GM18526 (cell line): ENCODE data around the gene RPL3.
A peak's percentile ranks its signal among the peaks of the same experiment; 100 is the strongest.

ENCODE experiments used
- POLR2A ChIP-seq: IDR thresholded peaks from 3 replicates; pipeline ENCODE4 v1.6.1; 2011; ENCODE audit not compliant: insufficient read length; ENCODE audit errors: extremely low read depth

Gene RPL3

DNA sequence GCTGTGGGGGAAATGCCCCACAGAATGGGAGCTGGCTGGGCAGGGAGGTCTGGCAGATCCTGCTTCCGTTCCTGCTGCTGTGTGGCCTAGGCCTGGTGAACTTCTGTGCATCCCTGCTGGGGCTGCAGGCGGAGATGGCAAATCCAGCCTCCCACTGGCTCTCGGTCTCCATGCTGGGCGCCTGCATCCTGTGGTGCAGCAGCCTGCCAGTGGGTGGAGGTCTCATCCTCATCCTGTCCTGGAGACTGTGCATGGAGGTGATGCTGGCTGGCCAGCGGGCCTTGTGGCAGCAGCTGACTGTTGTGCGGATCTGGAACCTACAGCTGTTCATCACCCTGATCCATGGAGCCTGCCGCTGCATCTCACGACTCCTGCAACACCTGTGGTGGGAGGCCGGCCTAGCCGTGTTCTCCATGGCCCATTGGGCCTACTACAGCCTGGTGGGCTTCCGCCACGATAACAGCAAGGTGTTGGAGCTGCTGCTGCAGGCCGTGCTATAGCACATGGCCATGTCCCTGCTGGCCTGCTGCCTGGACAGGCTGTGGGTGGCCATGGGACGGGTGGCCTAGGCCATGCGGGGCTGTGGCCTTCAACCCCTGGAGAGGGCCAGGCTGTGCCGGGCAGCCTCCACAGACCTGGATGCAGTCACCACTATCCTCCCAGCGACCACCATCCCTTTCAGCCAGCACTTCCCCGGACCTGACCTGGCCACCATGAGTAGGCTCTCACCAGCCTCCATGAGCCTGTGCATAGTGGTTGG, 8.8 kb upstream of the RPL3 start:
- TF ChIP-seq POLR2A: no peak

GRCh38 chr22:39325392-39325932, 6.0 kb upstream of the RPL3 start:
- no peak for TF ChIP-seq POLR2A

GRCh38 chr22:39318507-39319283, 728 bp downstream of the RPL3 start:
- TF ChIP-seq POLR2A: no peak

DNA sequence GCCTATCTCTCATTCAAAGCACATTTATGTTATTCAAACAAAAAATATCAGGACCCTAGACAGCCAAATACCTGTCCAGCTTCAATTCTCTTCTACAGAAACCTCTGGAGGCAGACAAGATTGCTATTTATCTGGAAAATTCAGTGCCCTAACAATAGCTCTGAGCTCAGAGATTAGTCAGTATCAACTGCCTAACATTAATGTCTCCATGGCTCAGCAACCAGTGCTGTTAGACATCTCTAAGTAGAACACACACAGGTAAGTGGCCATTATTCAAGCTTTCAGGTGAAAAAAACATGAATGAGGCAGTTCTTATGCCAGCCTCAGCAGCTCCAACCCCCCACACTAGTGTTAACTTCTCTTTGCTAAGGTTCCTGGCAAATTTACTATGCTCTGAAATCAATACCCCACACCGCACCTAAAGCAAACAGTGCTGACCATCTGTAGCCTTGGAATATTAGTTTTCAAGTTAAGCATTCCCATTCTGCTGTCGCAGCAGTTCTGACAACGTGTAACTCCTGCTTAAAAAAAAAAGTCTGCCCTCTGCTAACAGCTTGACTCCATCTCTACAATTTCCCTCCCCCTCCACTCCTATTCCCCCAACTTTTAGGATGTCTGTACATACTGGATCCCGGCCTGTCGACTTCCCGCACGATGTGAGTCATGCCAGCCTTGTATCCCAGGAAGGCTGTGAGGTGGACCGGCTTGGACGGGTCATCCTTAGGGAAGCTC, 1.5 kb downstream of the RPL3 start:
- TF ChIP-seq POLR2A: no peak

- TF ChIP-seq POLR2A: no peak
Observed at GRCh38 chr22:39317084-39317774, 2.2 kb downstream of the RPL3 start.

DNA sequence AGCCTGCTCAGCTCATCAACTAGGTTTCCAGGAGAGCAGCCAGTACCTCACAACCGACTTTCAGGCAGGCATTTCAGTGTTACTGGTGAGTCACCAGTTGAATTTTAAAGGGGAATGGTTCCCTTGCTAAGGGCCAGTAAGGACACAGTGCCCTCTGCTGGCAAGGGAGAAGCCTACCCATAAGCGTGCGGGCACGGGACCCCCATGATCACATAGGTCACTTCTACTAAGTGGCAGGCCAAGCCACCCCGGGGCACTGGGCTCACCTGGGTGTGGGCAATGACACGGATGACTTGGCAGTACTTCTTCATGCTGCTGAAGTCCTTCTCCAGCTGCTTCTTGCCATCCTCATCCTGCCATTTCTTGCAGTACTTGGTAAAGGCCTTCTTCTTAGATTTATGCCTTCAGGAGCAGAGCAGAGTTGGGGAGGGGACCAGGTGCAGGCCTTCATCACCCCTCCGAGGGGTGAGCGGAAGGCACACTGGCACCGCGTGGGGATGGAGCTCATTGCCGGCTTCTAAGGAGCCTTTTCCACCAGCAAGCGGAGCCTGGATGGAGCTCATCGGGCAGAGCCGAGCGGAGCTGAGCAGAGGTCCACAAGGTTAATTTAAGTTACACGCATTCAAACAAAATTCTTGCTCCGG, 2.9 kb downstream of the RPL3 start:
- no peak for TF ChIP-seq POLR2A

DNA sequence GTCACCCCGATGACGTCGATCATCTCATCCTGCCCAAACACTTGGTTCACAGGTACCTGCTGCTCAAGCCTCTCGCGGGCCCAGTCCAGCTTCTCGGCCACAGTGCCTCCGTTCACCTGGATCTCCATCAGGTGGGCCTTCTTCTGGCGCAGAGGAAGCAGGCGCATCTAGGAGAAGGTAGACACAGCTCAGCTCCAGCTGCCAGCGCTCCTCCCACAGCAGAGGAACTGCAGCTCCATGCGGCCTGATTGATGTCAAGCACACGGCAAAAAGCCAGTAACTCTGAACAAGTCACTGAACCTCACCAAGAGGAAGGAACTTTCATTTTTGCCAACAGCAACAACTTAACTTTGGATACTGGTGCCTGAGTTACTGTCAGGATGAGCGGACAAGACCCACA, 4.0 kb downstream of the RPL3 start:
- TF ChIP-seq POLR2A: no peak

DNA sequence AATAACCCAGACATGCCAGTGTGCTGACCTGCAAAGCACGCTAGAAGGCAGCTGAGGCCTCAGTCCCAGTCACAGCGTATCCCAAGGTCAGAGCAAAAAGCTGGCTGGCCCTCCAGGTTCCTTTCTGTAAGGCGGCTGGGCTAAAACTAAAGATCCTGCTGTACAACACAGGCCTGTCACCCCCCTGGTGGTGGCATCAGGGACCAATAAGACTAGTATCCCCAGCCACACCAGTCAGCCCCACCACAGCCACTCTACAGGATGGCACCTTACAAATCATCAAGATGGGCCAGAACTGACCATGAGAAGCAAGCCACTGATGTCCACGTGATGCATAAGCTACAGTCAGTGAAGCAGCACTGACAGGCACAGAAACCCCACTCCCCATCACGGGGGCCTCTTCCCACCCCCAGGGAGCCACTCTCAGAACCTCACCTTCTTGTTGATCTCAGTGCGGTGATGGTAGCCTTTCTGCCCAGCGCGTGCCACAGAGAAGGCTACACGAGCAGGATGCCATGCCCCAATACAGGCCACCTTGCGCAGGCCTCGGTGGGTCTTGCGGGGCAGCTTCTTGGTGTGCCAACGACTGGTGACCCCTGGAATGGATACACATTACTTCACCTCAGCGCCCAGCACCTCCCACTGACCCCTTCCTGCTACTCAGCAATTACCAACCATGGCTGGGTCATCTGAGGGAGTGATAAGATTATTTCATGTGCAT, 5.0 kb downstream of the RPL3 start:
- TF ChIP-seq POLR2A: peak; percentile 18

DNA sequence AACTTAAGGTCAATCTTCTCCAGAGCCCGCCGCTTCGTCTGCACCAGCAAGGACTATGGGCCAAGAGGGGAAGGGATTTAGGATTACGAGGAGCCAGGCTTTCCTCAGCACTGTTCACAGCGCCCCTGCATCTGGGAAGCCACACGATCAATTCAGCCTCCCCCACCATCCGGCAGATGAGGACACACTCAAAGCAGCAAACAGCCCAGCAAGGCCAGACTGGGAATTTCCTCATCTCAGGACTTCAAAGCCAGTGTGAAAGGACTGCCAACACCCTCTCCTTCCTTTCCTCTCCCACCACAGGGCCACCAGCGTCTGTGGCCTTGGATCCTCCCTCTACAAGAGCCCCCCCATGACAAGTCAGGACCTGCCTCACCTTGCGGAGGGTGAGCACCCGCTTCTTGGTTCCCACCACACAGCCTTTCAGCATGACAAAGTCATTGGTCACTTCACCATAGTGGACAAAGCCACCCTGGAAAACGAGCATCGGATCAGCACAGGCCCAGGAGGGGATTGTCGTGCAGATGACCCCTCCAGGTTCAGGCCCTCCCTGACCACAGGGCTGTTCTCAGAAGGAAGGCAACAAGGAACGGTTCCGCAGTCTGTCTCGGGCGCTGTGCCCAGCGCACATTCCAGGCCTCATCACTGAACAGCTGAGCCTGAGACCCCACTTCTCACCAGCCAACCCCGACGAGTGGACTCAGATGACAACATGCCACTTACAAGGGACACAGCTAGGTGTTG, 6.0 kb downstream of the RPL3 start:
- TF ChIP-seq POLR2A: no peak

- no peak for TF ChIP-seq POLR2A
Observed at GRCh38 chr22:39312410-39312809, 7.0 kb downstream of the RPL3 start.

DNA sequence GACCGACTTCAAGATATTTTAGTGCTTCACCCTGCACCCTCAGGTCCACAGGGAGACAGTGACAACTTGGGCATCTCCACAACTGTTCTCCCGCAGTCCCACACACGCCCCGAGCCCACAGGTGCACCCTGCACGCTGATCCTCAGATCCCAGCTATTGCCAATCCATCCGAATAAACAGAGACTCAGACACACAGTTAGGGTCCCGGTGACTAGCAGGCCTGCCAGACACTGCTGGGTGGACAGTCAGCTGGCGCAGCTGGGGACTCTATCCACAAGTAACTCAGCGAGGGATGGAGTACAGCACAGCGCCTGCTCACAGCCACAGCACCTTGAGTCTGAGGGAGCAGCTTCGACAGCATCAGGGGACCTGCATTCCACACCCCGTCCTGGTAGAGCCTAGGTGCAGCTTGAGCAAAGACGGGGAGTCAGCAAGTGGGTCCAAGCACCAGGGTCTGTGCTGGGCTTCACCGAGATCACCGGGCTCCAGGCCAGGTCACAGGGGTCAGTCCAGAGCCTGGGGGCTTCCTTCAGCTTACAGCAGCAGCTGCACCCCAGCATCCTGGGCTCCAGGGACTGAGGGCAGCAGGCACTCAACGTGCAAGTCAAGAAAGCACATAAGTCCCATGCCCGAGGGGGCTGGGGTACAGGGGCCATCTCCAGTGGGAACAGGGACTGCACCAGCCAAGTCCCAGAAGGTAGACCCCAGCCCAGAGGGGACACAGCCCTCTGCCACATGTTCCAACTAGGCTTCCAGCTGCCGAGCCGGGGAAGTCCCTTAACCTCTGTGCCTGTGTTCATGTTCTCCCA, 7.6 kb downstream of the RPL3 start:
- TF ChIP-seq POLR2A: peak; percentile 19
